K562 (cell line): ENCODE measurements around the gene GAS1. TPM values are rescaled to one million over a fixed set of nuclear protein-coding genes. Genes with fewer than 3 reads are reported as not detected.

ENCODE experiments used
- AFF1 ChIP-seq, 2 experiments: fragments of 450-650 bp; IDR thresholded peaks; 2 replicates each; pipeline ENCODE4 v1.6.1; 2018; ENCODE audit warnings: mild to moderate bottlenecking in 2 of 2, low read depth in 1 of 2; ENCODE audit not compliant: partially characterized antibody in 2 of 2
- CEBPG ChIP-seq, 3 experiments: fragments of 200-800 bp in 1 of 3; sonication (Bioruptor generic) in 1 of 3; sonication (generic) in 1 of 3; formaldehyde crosslinking in 1 of 3; IDR thresholded peaks in 2 of 3; conservative IDR thresholded peaks in 1 of 3; 2 replicates each; pipeline versions ENCODE4 v1.6.1 to v1.8.0; 2016 to 2022; ENCODE audit warnings: missing compliant biosample characterization in 2 of 3, missing genetic modification characterization in 2 of 3, mild to moderate bottlenecking in 1 of 3, missing genetic modification reagents in 1 of 3
- DPF2 ChIP-seq: fragments of 450-650 bp; IDR thresholded peaks from 2 replicates; pipeline ENCODE4 v1.6.1; 2016
- E2F8 ChIP-seq: fragments of 450-650 bp; IDR thresholded peaks from 2 replicates; pipeline ENCODE4 v1.7.1; 2018; ENCODE audit warnings: mild to moderate bottlenecking, low read depth; ENCODE audit not compliant: partially characterized antibody
- EP300 ChIP-seq: IDR thresholded peaks from 2 replicates; pipeline ENCODE4 v1.6.1; 2012; ENCODE audit warnings: low read length, improper control_type of control experiment
- HEY1 ChIP-seq: fragments of 250-450 bp; sonication (Bioruptor Pico); IDR thresholded peaks from 2 replicates; pipeline ENCODE4 v1.5.0; 2020; ENCODE audit warnings: mild to moderate bottlenecking, moderate library complexity, borderline replicate concordance
- PHF8 ChIP-seq: fragments of 200-600 bp; sonication (generic); IDR thresholded peaks from 2 replicates; pipeline ENCODE4 v1.6.1; 2012; ENCODE audit warnings: mixed run types, mild to moderate bottlenecking, inconsistent platforms, low read length, moderate library complexity, borderline replicate concordance
- THAP12 ChIP-seq: fragments of 250-450 bp; sonication (Bioruptor Pico); IDR thresholded peaks from 2 replicates; pipeline ENCODE4 v1.9.0; 2021; ENCODE audit warnings: mild to moderate bottlenecking, inconsistent platforms
- ZBTB1 ChIP-seq: sonication (generic); formaldehyde crosslinking; IDR thresholded peaks from 2 replicates; pipeline ENCODE4 v1.8.1; 2023; ENCODE audit warnings: missing genetic modification reagents, low read depth, mild to moderate bottlenecking, borderline replicate concordance
- ZNF280A ChIP-seq: fragments of 450-650 bp; IDR thresholded peaks from 2 replicates; pipeline ENCODE4 v1.6.1; 2018; ENCODE audit warnings: mild to moderate bottlenecking, low read depth; ENCODE audit not compliant: partially characterized antibody
- ZNF589 ChIP-seq: fragments of 200-800 bp; sonication (Bioruptor generic); IDR thresholded peaks from 2 replicates; pipeline ENCODE4 v1.6.1; 2016; ENCODE audit warnings: low read depth, missing genetic modification characterization, missing compliant biosample characterization
- polyA plus RNA-seq, 8 experiments: library from polyadenylated mRNA; depleted of rRNA in 4 of 8; stranded (reverse) in 5 of 8; unstranded in 3 of 8; fragments of >200 nt; fragmentation: Nextera tagmentation in 2 of 8; fragmentation: Illumina TruSeq in 1 of 8; extraction: Ambion mirVana in 2 of 8; extraction: Trizol in 1 of 8; gene quantifications; 2 replicates each; pipeline versions ENCODE4 v1.2.1 to v1.2.3, GENCODE V29; 2011 to 2014; ENCODE audit warnings: inconsistent platforms in 1 of 8, missing spikeins in 1 of 8
- total RNA-seq, 7 experiments: library from RNA; depleted of rRNA in 6 of 7; stranded (reverse); fragments of >200 nt in 6 of 7; fragmentation: Illumina TruSeq in 2 of 7; extraction: Trizol in 2 of 7; gene quantifications; 2 replicates each; pipeline versions ENCODE4 v1.2.1 to v1.2.3, GENCODE V29; 2011 to 2021; ENCODE audit warnings: low replicate concordance in 1 of 7

The GAS1 gene
- total and polyA plus RNA-seq, 9 of the 15 experiments (the other 6 are each of a cell fraction or from before 2014, with no cell fraction given), result 0.07 to 0.09 TPM; not detected in 7

GRCh38 chr9:86921151-86921923, 26.0 kb downstream of the GAS1 start (continued):
- TF ChIP-seq THAP12, result no peak
- TF ChIP-seq EP300, result no peak
- no peak for TF ChIP-seq HEY1
- no peak for TF ChIP-seq ZBTB1
- TF ChIP-seq ZNF589 (CRISPR knock-in tag), result no peak
- no peak for TF ChIP-seq E2F8
- no peak for TF ChIP-seq DPF2
- TF ChIP-seq AFF1 (IDR thresholded peaks at IDR 0.05; ENCODE audit: low read depth in 1 of 2, partially characterized antibody in 2 of 2), result no peak
- TF ChIP-seq ZNF280A, result no peak
- TF ChIP-seq PHF8, result no peak
- TF ChIP-seq CEBPG (CRISPR knock-in tag; IDR thresholded peaks at IDR 0.05), result no peak
- no peak for TF ChIP-seq CEBPG (tag; conservative IDR thresholded peaks at IDR 0.05 in 1 of 2, IDR thresholded peaks at IDR 0.05 in 1 of 2)
- TF ChIP-seq, all 486 proteins: peak for 0
